ENCODE results near the gene SIDT1.

The SIDT1 gene

GRCh38 chr3:113532698-113533533, 561 bp downstream of the SIDT1 start:
- DNase-seq (ENCODE audit: low spot score): peak; percentile 27
- Mint-ChIP-seq H3K4me1 (ENCODE audit: low read depth) (peaks cover 48% of the 10 kb centered on the region), H3K4me3 (peak overlapping the region; percentile 97), H3K9me3 (no peaks in the 10 kb centered on the region), H3K27ac (peak overlapping the region; percentile 99), H3K36me3 (ENCODE audit: low read depth) (peaks cover 9% of the 10 kb centered on the region), H3K27me3 (ENCODE audit: low read depth) (peaks cover 8% of the 10 kb centered on the region)

- peak; percentile 35 for DNase-seq (ENCODE audit: low spot score)
- Mint-ChIP-seq H3K4me3 (peak overlapping the region; percentile 96), H3K27ac (peak overlapping the region; percentile 99)
Observed at GRCh38 chr3:113533534-113533892, 1.2 kb downstream of the SIDT1 start.

DNA sequence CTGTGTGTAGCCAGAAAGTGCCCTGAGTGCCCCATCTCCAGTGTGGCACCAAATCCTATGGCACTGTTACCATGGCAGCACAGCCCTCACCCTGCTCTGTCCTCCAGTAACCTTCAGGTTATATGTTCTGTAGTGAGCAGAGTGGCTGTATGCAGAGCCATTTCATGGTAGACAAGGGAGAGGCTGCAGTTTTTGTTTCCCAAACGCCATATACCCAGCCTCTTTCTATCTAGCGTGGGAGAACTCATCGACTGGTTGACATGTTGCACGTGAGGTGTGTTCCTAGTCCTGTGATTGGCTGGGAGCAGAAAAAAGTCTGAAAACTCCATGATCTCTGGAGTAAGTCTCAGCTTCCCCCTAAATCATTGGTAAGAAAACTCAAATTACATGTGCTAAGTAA, 2.0 kb downstream of the SIDT1 start:
- no peak for DNase-seq (ENCODE audit: low spot score)
- peak overlapping the region; percentile 99 for H3K27ac Mint-ChIP-seq
- H3K27me3 Mint-ChIP-seq (ENCODE audit: low read depth): peaks cover 2% of the 10 kb centered on the region
- peaks cover 48% of the 10 kb centered on the region for H3K4me1 Mint-ChIP-seq (ENCODE audit: low read depth)
- H3K9me3 Mint-ChIP-seq: no peaks in the 10 kb centered on the region
- peak overlapping the region; percentile 96 for H3K4me3 Mint-ChIP-seq
- H3K36me3 Mint-ChIP-seq (ENCODE audit: low read depth): peaks cover 15% of the 10 kb centered on the region

More at GRCh38 chr3:113533534-113533892, 1.2 kb downstream of the SIDT1 start:
- Mint-ChIP-seq H3K36me3 (ENCODE audit: low read depth) (peaks cover 9% of the 10 kb centered on the region), H3K4me1 (ENCODE audit: low read depth) (peaks cover 48% of the 10 kb centered on the region), H3K27me3 (ENCODE audit: low read depth) (peaks cover 5% of the 10 kb centered on the region), H3K9me3 (no peaks in the 10 kb centered on the region)

DNA sequence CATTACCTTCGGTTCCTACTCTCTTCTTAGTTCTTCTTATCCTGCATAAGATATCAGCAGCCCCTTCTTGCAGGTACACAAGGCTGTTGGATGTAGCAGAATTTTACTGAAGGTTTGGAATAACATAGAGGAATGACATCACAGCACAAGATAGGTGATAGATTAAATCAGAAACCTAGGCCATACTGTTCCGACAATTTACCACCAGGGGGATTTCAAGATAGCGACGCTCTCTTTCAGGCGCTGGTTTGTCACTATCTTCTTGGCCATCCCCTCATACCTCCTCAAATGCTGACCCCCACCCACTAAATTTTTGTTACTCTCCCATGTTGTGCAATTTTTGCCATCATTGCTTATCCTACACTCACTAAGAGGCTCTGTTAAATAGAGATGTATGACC, 3.5 kb downstream of the SIDT1 start:
- Mint-ChIP-seq H3K27me3 (ENCODE audit: low read depth) (no peaks in the 10 kb centered on the region), H3K4me1 (ENCODE audit: low read depth) (peaks cover 45% of the 10 kb centered on the region), H3K9me3 (peaks cover 2% of the 10 kb centered on the region), H3K36me3 (ENCODE audit: low read depth) (peaks cover 21% of the 10 kb centered on the region), H3K4me3 (no peak overlapping the region), H3K27ac (no peak overlapping the region)
- no peak for DNase-seq (ENCODE audit: low spot score)

- H3K36me3 Mint-ChIP-seq (ENCODE audit: low read depth): peaks cover 21% of the 10 kb centered on the region
- H3K4me3 Mint-ChIP-seq: no peak overlapping the region
- peaks cover 38% of the 10 kb centered on the region for H3K4me1 Mint-ChIP-seq (ENCODE audit: low read depth)
- H3K27ac Mint-ChIP-seq: no peak overlapping the region
- DNase-seq (ENCODE audit: low spot score): no peak
- H3K27me3 Mint-ChIP-seq (ENCODE audit: low read depth): no peaks in the 10 kb centered on the region
- peaks cover 4% of the 10 kb centered on the region for H3K9me3 Mint-ChIP-seq
Observed at GRCh38 chr3:113536627-113537101, 4.3 kb downstream of the SIDT1 start.

- Mint-ChIP-seq H3K9me3 (peaks cover 4% of the 10 kb centered on the region), H3K4me3 (no peak overlapping the region), H3K27ac (no peak overlapping the region), H3K36me3 (ENCODE audit: low read depth) (peaks cover 24% of the 10 kb centered on the region), H3K4me1 (ENCODE audit: low read depth) (peaks cover 34% of the 10 kb centered on the region), H3K27me3 (ENCODE audit: low read depth) (no peaks in the 10 kb centered on the region)
- DNase-seq (ENCODE audit: low spot score): no peak
Observed at GRCh38 chr3:113537155-113537554, 4.8 kb downstream of the SIDT1 start.

DNA sequence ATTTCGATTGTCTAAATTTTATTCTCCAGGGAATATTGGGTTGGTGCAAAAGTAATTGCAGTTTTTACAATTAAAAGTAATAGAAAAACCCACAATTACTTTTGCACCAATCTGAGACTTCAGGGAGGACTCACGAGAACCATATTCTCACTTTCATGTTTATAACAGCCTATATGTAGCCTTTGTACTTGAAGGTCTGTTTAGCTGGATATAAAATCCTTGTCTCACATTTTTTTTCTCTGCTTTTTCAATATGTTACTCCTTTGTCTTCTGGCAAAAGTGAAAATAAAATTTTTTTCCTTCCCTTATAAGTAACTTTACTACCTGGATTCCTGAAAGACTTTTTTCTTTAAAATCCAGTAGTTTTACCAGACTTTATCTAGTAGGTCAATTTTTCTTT, 9.2 kb downstream of the SIDT1 start:
- peaks cover 18% of the 10 kb centered on the region for H3K4me1 Mint-ChIP-seq (ENCODE audit: low read depth)

DNA sequence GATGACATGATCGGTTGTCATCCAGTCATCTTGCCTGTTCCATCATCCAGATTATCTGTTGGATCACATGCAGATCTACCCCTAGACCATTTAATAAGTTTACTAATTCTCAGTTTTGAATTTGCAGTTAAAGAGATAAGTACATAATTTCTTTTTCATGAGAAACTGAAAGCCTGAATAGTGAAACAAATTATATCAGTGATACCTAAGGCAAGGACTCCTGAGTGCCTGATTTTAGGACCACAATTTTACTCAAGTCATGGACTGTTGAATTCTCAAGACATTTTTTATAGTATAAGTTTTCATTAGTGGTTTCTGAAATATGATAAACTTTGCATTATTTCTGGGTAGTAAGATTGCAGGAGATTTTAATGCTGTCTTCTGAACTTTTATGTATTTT, 13.2 kb downstream of the SIDT1 start:
- Mint-ChIP-seq H3K4me3 (no peak overlapping the region), H3K27ac (no peak overlapping the region)

More for the DNA sequence above, 9.2 kb downstream of the SIDT1 start:
- peaks cover 34% of the 10 kb centered on the region for H3K36me3 Mint-ChIP-seq (ENCODE audit: low read depth)
- H3K27me3 Mint-ChIP-seq (ENCODE audit: low read depth): no peaks in the 10 kb centered on the region
- peaks cover 10% of the 10 kb centered on the region for H3K9me3 Mint-ChIP-seq
- no peak overlapping the region for H3K27ac Mint-ChIP-seq
- no peak overlapping the region for H3K4me3 Mint-ChIP-seq
- DNase-seq (ENCODE audit: low spot score): no peak

DNA sequence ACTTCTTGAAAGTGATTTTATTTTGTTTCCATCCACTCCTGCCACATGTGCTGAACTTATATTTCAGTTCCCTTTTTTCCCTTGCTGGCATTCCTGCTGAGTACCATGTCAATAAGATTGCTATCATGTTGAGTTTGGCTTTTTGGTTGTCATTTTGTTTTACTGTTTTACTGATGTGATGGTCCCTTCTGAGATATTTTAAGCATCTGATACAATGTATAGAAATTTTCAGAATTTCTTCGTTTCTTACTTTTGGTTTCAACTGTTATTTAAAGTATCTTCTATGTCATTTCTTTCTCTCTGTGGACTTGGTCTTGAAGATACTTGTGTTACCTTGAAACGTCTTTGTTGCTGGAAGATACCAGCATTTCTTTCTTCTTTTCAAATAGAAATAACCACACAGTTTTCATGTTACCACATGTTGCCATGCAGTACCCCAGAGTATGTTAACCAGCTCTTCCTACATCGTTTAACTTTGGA, 14.1 kb downstream of the SIDT1 start:
- H3K9me3 Mint-ChIP-seq: peaks cover 6% of the 10 kb centered on the region
- peaks cover 26% of the 10 kb centered on the region for H3K36me3 Mint-ChIP-seq (ENCODE audit: low read depth)
- peaks cover 18% of the 10 kb centered on the region for H3K4me1 Mint-ChIP-seq (ENCODE audit: low read depth)
- H3K27ac Mint-ChIP-seq: peak overlapping the region; percentile 65
- peak overlapping the region; percentile 61 for H3K4me3 Mint-ChIP-seq
- DNase-seq (ENCODE audit: low spot score): no peak
- H3K27me3 Mint-ChIP-seq (ENCODE audit: low read depth): no peaks in the 10 kb centered on the region

More for the DNA sequence above, 13.2 kb downstream of the SIDT1 start:
- Mint-ChIP-seq H3K36me3 (ENCODE audit: low read depth) (peaks cover 28% of the 10 kb centered on the region), H3K9me3 (peaks cover 10% of the 10 kb centered on the region), H3K4me1 (ENCODE audit: low read depth) (peaks cover 18% of the 10 kb centered on the region), H3K27me3 (ENCODE audit: low read depth) (no peaks in the 10 kb centered on the region)
- no peak for DNase-seq (ENCODE audit: low spot score)

DNA sequence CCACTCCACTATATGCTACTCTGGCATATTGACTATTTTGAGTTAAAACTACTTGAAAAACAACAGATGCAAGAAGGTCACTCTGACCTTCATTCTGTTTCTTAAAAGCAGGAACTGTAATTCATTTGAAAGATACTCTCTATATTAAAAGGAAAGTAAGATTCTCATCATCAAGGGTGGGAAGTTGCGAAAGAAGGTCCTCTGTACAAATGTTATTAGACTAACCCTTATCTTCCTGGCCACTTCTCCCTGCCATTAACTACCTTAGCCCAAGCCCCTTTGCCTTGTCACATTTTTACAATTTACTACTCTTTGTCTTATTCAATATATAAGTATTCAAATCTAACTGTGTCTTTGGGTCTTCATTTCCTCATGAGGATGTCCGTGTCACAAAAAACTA, 16.1 kb downstream of the SIDT1 start:
- Mint-ChIP-seq H3K9me3 (no peaks in the 10 kb centered on the region), H3K4me3 (no peak overlapping the region), H3K27ac (no peak overlapping the region), H3K27me3 (ENCODE audit: low read depth) (no peaks in the 10 kb centered on the region), H3K4me1 (ENCODE audit: low read depth) (peaks cover 18% of the 10 kb centered on the region), H3K36me3 (ENCODE audit: low read depth) (peaks cover 11% of the 10 kb centered on the region)
- no peak for DNase-seq (ENCODE audit: low spot score)

DNA sequence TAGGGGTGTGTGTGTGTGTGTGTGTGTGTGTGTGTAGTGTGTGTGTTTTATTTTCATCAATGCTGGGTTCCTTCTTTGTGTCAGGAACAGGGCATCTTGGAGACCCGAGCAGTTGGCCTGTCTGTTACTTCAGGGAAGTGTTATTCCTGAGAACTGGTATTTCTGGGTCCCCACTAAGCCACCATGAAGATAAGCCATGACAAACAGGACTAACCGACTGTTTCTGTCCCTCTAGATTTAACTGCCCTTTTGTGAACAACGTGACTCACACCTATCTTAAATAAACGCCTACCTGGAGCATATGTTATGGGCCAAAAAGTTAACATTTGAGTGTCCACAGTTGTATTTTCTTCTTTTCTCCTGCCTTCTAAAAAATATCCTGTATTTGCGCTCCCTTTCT, 19.5 kb downstream of the SIDT1 start:
- H3K27me3 Mint-ChIP-seq (ENCODE audit: low read depth): no peaks in the 10 kb centered on the region
- no peaks in the 10 kb centered on the region for H3K9me3 Mint-ChIP-seq
- H3K4me1 Mint-ChIP-seq (ENCODE audit: low read depth): peaks cover 5% of the 10 kb centered on the region
- DNase-seq (ENCODE audit: low spot score): no peak
- no peak overlapping the region for H3K4me3 Mint-ChIP-seq
- H3K27ac Mint-ChIP-seq: no peak overlapping the region
- H3K36me3 Mint-ChIP-seq (ENCODE audit: low read depth): peaks cover 3% of the 10 kb centered on the region

DNA sequence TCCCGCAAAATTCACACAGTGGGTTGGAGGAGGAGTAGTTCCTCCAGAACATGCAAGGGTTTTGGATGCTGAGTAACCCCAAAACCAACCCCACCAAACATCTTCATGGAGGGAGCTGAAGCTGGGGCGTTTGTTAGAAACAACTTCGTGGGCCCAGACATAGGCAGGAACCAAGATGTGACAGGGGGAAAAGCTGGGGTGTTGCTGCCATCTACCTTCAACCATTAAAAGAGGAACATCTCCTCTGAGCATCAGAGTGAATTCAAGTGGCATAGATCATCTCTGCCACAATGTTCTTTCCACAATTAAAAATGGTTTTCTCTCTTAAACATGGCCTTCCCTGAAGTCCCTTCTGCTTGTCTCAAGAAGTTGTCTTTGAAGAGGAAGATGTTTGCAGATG, 20.5 kb downstream of the SIDT1 start:
- Mint-ChIP-seq H3K27ac (no peak overlapping the region), H3K36me3 (ENCODE audit: low read depth) (peaks cover 3% of the 10 kb centered on the region), H3K4me3 (no peak overlapping the region), H3K9me3 (no peaks in the 10 kb centered on the region), H3K27me3 (ENCODE audit: low read depth) (no peaks in the 10 kb centered on the region), H3K4me1 (ENCODE audit: low read depth) (peaks cover 3% of the 10 kb centered on the region)
- no peak for DNase-seq (ENCODE audit: low spot score)

GRCh38 chr3:113555138-113555537, 22.8 kb downstream of the SIDT1 start:
- Mint-ChIP-seq H3K27ac (no peak overlapping the region), H3K4me1 (ENCODE audit: low read depth) (no peaks in the 10 kb centered on the region), H3K36me3 (ENCODE audit: low read depth) (no peaks in the 10 kb centered on the region), H3K4me3 (no peak overlapping the region), H3K9me3 (no peaks in the 10 kb centered on the region), H3K27me3 (ENCODE audit: low read depth) (no peaks in the 10 kb centered on the region)
- DNase-seq (ENCODE audit: low spot score): no peak

- Mint-ChIP-seq H3K4me3 (no peak overlapping the region), H3K27me3 (ENCODE audit: low read depth) (no peaks in the 10 kb centered on the region), H3K36me3 (ENCODE audit: low read depth) (no peaks in the 10 kb centered on the region), H3K27ac (no peak overlapping the region), H3K9me3 (no peaks in the 10 kb centered on the region), H3K4me1 (ENCODE audit: low read depth) (peaks cover 3% of the 10 kb centered on the region)
- no peak for DNase-seq (ENCODE audit: low spot score)
Observed at GRCh38 chr3:113556316-113556945, 24.1 kb downstream of the SIDT1 start.

Measured in T-helper 2 cell treated with Interferon-gamma antibody and Interleukin-4, amounts not matched to agents 5 μg/mL and 100 μg/mL, for 36 hours (primary cell).